HG02642 (cell line): Measurements from ENCODE around the gene CELF1.
"Not testable (repeated sequence)": the region's sequence is repeated elsewhere in the genome, so short reads cannot be mapped to it uniquely, and the experiment has no call there.

Source experiments
- ATAC-seq: cut with Tn5 transposase; IDR thresholded peaks from one replicate; pipeline ENCODE4 v1.9.1; 2021; ENCODE audit warnings: mild to moderate bottlenecking; ENCODE audit not compliant: unreplicated experiment, poor library complexity

CELF1 gene

GRCh38 chr11:47545298-47545697 lies 7.6 kb downstream of the CELF1 start:
- no peak for ATAC-seq

GRCh38 chr11:47541070-47541469 lies 11.9 kb downstream of the CELF1 start:
- ATAC-seq, result no peak

DNA sequence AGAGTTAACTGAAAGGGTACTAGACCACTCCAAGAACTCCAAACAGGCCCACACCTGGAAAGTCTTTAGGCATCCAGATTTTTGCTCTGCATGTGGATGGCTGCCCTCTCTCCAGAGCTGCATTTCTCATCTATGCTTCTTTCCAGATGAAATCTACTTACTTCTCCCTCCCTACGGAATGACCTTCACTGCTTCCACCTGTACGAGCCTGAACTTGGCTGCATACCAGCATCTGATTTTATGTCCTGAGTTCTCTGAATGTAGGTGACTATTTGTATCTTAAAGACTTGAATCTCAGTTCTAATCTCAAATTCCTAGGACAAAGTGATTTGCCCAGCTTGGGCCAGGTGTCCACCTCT lies 13.3 kb downstream of the CELF1 start:
- no peak for ATAC-seq

GRCh38 chr11:47538741-47539565 lies 14.0 kb downstream of the CELF1 start:
- no peak for ATAC-seq

- no peak for ATAC-seq
Measured at GRCh38 chr11:47536915-47537314, 16.0 kb downstream of the CELF1 start.

GRCh38 chr11:47534704-47535251 lies 18.2 kb downstream of the CELF1 start:
- ATAC-seq, result no peak

- ATAC-seq, result no peak
Measured at GRCh38 chr11:47533690-47534151, 19.2 kb downstream of the CELF1 start.

DNA sequence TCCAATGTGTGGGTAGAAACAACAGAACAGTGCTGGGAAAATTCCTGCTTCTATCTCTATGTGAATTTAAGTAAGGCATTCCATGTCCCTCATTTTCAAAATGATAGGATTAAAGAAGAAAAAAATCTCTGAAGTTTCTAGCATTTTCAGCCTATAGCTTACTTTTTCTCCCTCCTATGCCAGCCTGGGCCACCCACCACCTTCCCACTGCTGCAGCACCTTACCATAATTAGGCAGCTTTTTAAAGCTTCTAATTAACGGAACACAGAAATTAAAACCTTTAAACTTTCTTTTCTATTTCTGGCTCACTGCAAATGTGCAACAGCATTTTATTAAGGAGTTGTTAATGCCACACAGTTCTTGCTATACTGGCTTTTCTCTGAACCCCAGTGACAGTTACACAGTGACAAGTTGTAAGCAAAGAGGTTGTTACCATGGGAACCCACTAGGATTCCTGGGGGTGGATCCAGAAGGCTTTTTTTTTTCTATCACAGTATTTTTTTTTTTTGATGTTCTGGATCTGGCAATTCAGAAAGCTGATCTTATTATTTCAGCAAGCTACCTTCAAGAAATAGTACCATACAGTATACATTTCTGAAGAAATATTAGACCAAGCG lies 20.2 kb downstream of the CELF1 start:
- no peak for ATAC-seq

DNA sequence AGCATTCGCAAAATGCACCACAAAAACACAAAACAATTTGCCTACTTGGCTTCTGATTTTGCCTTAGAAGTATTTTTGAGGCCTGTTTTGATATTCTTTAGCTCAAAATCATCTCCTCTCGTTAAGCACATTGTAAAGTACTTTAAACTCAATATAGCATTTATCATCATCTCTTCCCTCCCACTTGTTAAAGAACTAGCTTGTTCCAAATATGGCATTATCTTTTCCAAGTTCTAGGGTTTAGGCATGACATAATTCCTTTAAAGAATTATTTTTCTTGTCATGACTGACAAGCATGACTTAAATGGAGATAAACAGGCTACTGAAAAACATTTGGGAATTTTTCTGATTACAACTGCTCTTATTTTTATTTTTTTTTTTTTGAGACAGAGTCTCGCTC lies 21.3 kb downstream of the CELF1 start:
- no peak for ATAC-seq

GRCh38 chr11:47530721-47531120 lies 22.2 kb downstream of the CELF1 start:
- ATAC-seq, result not testable (repeated sequence)

DNA sequence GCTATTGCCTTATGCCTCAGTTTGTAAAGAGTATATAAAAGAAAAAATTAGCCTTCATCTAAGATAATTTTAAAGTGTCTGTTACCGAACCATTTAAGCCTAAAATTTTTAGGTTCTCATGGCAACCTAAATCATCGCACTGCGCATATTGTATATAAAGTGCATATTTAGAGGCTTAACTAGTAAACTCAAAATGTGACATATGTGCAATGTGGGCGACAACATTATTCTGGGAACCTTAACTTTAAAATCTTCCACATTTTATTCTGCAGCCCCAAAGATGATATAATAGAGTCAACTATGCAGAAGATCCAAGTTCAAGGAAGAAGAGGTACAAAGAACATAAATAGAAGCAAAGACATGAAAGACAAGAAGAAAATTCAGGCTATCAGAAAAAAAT lies 23.0 kb downstream of the CELF1 start:
- ATAC-seq, result no peak

DNA sequence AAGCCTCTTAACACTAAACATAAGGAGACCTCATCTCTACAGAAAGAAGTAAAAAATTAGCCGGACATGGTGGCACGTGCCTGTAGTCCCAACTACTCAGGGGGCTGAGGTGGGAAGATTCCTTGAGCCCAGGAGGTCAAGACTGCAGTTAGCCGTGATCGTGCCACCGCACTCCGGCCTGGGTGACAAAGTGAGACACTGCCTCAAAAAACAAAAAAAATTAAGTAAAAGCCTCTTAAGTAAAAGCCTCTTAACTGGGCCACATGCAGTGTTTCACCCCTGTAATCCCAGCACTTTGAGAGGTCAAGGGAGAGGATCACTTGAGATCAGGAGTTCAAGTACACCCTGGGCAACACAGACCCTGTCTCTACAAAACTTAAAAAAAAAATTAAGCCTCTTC lies 25.7 kb downstream of the CELF1 start:
- no peak for ATAC-seq

GRCh38 chr11:47526032-47526431 lies 26.9 kb downstream of the CELF1 start:
- ATAC-seq, result not testable (repeated sequence)

DNA sequence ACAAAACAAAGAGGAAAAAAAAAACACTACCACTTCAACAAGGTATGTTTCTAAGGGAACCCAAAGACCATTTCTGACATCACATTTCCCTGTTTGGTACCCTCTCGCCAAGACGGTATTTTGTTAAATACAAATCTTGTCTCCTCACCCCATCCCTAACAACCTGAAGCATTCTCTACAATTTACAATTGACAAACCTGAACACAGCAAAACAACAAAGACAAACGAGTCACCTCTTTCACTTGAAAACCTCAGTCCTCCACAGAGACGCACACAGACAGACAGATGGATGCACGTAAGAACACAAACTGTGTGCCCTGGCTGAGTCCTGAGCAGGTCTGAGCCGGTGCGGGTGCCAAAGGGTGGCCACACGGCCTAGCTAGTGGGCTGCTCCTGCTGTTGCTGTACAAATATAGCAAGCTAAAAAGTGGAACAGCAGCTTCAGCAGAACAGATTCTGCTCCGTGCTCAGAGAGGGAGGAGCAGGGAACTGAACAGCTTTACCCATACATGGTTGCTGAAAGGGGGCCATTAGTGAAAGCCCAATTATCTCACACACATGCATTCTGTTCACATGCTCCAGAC lies 28.5 kb downstream of the CELF1 start:
- peak; percentile 4 for ATAC-seq

GRCh38 chr11:47523490-47524225 lies 29.3 kb downstream of the CELF1 start:
- peak; percentile 44 for ATAC-seq

GRCh38 chr11:47518212-47518964 lies 34.5 kb downstream of the CELF1 start:
- ATAC-seq, result no peak

- ATAC-seq, result no peak
Measured at GRCh38 chr11:47516984-47517853, 35.7 kb downstream of the CELF1 start.

DNA sequence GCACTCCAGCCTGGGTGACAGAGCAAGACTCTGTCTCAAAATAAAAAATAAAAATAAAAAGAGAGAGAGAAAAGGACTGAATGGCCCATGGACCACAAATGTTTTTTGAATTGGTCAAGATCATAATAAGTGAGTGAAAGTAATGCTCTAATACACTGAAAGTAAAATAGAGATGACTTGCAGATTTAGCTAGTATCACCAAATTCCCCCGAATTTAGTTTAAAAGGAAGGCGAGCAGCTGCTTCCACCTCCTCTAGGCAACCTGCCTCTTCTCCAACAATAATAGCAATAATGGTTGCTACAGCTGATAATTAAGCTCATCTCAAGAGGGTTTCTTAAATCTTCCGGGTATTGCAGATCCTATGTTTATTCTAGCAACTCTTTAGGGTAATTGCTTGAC lies 36.8 kb downstream of the CELF1 start:
- ATAC-seq, result no peak
